Osteoblast (primary cell): ENCODE data around the gene HOXB3. TPM values are rescaled to one million over a fixed set of nuclear protein-coding genes. Genes with fewer than 3 reads are reported as not detected.

Experiments
- DNase-seq: peaks from one replicate; pipeline ENCODE4 v3.0.0; 2011; ENCODE audit warnings: low spot score, mixed read lengths; ENCODE audit not compliant: insufficient read length; ENCODE audit errors: missing footprints
- H2AFZ ChIP-seq: 2 replicates; pipeline ENCODE4 v1.6.0; 2011; ENCODE audit warnings: mild to moderate bottlenecking, low read length
- H3K27ac ChIP-seq: 2 replicates; pipeline ENCODE4 v1.5.1; 2011; ENCODE audit warnings: mild to moderate bottlenecking, low read depth, low read length, moderate library complexity
- H3K27me3 ChIP-seq: 2 replicates; pipeline ENCODE4 v1.6.0; 2012; ENCODE audit warnings: mild to moderate bottlenecking, control low read depth, inconsistent platforms, low read length, moderate library complexity; ENCODE audit not compliant: insufficient read depth
- H3K36me3 ChIP-seq: 2 replicates; pipeline ENCODE4 v1.5.1; 2011; ENCODE audit warnings: mild to moderate bottlenecking, low read length, control low read depth, moderate library complexity; ENCODE audit not compliant: insufficient read depth
- H3K4me1 ChIP-seq: 2 replicates; pipeline ENCODE4 v1.5.1; 2011; ENCODE audit warnings: mild to moderate bottlenecking, low read length, control low read depth, moderate library complexity; ENCODE audit not compliant: insufficient read depth
- H3K4me2 ChIP-seq: 2 replicates; pipeline ENCODE4 v1.6.0; 2011; ENCODE audit warnings: mild to moderate bottlenecking, low read length; ENCODE audit not compliant: insufficient read depth
- H3K4me3 ChIP-seq: fragments of 200-600 bp; sonication (generic); 3 replicates; pipeline ENCODE4 v1.5.1; 2012; ENCODE audit warnings: mild to moderate bottlenecking, low read length, inconsistent platforms; ENCODE audit not compliant: insufficient read depth
- H3K79me2 ChIP-seq: 2 replicates; pipeline ENCODE4 v1.6.0; 2012; ENCODE audit warnings: mild to moderate bottlenecking, low read length, control low read depth, inconsistent platforms; ENCODE audit not compliant: insufficient read depth
- H3K9me3 ChIP-seq: 2 replicates; pipeline ENCODE4 v1.5.1; 2011; ENCODE audit warnings: low read depth, low read length, control low read depth
- H4K20me1 ChIP-seq: 2 replicates; pipeline ENCODE4 v1.6.0; 2012; ENCODE audit warnings: mild to moderate bottlenecking, low read length, control low read depth; ENCODE audit not compliant: insufficient read depth
- CTCF ChIP-seq: IDR thresholded peaks from 2 replicates; pipeline ENCODE4 v1.5.1; 2011; ENCODE audit warnings: mild to moderate bottlenecking, low read depth, low read length, moderate library complexity; ENCODE audit errors: extremely low read depth
- total RNA-seq: library from RNA; depleted of rRNA; stranded (reverse); fragments of >200 nt; gene quantifications from 2 replicates; pipeline ENCODE4 v1.2.3, GENCODE V29; 2012

HOXB3 gene
- total RNA-seq, 1 donor = 1.8 TPM

DNA sequence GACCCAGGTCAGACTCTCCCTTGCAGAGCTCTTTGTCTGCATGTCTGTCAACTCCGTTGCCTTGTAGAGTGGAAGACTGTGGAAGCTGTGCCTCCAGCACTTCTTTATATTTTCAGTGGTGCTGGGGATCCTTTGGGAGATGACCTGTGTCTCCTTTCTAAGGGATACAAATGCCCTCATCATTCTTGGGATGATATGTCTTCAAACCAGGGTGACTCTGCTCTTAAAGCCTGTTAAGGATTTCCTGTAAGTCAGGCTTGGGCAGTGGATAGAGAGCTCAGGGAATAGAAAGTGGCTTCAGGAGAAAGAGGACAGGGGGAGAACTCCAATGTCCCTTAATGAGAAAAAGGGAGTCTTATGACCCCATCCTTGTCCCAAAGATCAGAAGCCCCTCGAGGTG, 1.5 kb downstream of the HOXB3 start:
- H3K9me3 ChIP-seq = no peaks in the 10 kb centered on the region
- TF ChIP-seq CTCF = no peak
- H3K79me2 ChIP-seq = no peaks in the 10 kb centered on the region
- H3K4me3 ChIP-seq = no peak overlapping the region
- peaks cover 11% of the 10 kb centered on the region for H3K4me1 ChIP-seq
- peaks cover 85% of the 10 kb centered on the region for H3K27me3 ChIP-seq
- no peaks in the 10 kb centered on the region for H3K36me3 ChIP-seq
- H4K20me1 ChIP-seq = no peaks in the 10 kb centered on the region
- no peak overlapping the region for H2AFZ ChIP-seq
- no peak for DNase-seq
- no peak overlapping the region for H3K27ac ChIP-seq
- H3K4me2 ChIP-seq = no peak overlapping the region

DNA sequence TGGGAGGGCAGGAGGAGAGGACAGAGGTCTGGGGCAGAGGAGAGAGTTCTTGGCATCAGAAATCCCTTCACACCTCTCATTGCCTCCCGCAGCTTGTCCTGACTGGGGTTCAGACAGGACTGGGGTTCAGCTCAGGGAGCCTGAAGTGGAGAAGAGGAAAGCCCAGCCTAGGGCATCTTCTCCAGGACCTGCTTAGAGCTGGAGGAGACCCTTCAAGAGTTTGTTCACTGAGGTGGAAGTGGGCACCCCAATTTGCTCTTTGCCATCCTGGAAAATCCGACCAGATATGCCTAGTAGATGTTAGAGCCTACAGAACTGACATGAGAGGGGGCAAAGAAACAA, 2.0 kb downstream of the HOXB3 start:
- Histone ChIP-seq H3K4me1 (peaks cover 11% of the 10 kb centered on the region), H3K4me2 (no peak overlapping the region), H2AFZ (no peak overlapping the region), H3K79me2 (no peaks in the 10 kb centered on the region), H3K9me3 (no peaks in the 10 kb centered on the region), H3K27ac (no peak overlapping the region), H3K36me3 (no peaks in the 10 kb centered on the region), H3K4me3 (no peak overlapping the region), H4K20me1 (no peaks in the 10 kb centered on the region), H3K27me3 (peaks cover 85% of the 10 kb centered on the region)
- no peak for TF ChIP-seq CTCF
- no peak for DNase-seq

DNA sequence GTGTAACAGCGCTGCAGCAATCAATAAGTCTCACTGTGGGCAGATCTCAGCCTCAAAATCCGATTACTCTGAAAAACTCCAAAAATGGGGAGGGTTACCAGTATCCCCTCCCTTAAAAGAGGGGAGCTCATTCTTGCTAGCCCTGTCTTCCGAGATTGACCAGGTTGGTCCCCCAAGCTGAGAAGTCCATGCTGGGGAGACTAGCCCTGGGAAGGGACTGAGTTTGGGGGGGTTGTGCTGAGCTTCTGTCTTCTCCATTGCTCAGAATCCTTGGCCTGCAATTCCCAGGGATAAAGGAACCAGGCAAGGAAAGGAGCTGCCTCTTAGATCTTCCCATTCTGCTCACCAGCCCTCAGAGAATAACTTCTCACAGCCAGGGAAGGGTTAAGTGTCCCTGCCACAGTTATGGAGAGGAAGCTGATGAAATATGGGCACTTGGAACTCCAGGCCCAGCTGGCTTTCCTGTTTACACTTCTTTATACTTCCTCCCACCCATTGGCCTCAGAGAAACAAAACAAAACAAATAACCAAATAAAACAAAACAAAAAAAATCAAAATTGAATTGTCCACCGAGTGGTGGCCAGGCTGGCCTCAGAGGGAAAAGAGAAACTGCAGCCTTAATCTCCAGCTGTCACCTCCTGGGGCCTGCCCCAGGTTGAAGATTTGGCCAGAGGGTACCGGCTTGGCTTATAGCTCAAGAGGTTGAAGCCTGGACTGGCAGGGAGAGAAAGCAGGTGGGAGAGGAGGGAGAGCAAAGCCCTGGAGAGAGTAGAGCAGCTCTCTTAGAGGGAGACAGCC, 2.6 kb downstream of the HOXB3 start:
- H3K4me3 ChIP-seq = no peak overlapping the region
- H3K4me2 ChIP-seq = no peak overlapping the region
- H2AFZ ChIP-seq = no peak overlapping the region
- peaks cover 86% of the 10 kb centered on the region for H3K27me3 ChIP-seq
- no peak for DNase-seq
- no peaks in the 10 kb centered on the region for H3K79me2 ChIP-seq
- H3K4me1 ChIP-seq = peaks cover 11% of the 10 kb centered on the region
- H3K9me3 ChIP-seq = no peaks in the 10 kb centered on the region
- no peaks in the 10 kb centered on the region for H4K20me1 ChIP-seq
- H3K36me3 ChIP-seq = no peaks in the 10 kb centered on the region
- no peak overlapping the region for H3K27ac ChIP-seq
- no peak for TF ChIP-seq CTCF

DNA sequence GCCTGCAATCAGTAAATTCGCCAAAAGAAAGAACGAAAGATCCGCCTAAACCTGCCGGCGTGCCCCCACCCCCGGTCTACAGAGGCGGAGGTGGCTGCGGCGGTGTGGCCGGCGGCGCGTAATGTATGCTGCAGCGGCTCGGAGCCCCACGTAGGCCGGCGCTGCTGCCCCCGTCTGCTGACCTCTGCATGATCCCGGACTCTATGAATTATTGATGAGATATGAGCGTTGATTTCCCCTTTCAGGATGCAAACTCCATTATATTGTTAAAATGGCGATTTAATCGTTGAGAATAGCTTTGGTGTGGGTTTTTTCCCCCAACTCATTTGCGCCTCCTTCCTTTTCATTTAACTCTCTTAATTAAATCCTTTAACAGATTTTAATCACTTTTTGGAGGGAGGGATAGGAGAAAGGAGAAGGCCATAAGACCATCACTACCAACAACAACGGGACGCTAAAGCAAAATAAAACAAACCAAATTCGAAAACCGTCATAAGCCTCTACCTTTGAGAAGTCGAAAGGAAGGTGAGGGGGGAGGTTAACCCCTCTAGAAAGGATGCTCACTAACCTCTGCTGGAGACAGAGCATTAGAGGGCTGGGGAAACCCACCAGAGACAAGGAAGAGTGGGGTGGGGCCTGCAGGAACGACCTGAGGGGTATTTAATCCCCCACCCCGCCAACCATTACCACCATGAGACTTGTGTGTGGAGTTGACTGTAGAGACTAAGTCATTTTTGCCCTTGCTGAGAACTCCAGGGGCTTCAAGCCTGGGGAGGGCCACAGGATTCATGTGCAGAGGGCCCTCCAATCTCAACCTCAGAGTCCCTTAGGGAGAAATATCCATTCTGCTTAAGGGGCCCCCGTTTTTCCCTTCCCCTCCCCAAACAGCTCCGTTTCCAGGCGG, 3.4 kb downstream of the HOXB3 start:
- no peak overlapping the region for H3K27ac ChIP-seq
- no peaks in the 10 kb centered on the region for H3K79me2 ChIP-seq
- TF ChIP-seq CTCF = no peak
- H3K36me3 ChIP-seq = no peaks in the 10 kb centered on the region
- peak overlapping the region; percentile 95 for H2AFZ ChIP-seq
- no peaks in the 10 kb centered on the region for H4K20me1 ChIP-seq
- peak overlapping the region; percentile 99 for H3K4me2 ChIP-seq
- DNase-seq = no peak
- no peaks in the 10 kb centered on the region for H3K9me3 ChIP-seq
- H3K4me3 ChIP-seq = peak overlapping the region; percentile 89
- H3K27me3 ChIP-seq = peaks cover 86% of the 10 kb centered on the region
- peaks cover 11% of the 10 kb centered on the region for H3K4me1 ChIP-seq
